Bronchial epithelial cell (primary cell): Measurements from ENCODE around the gene YPEL2. TPM values are rescaled to one million over a fixed set of nuclear protein-coding genes. Genes with fewer than 3 reads are reported as not detected.
"Not testable (repeated sequence)": the region's sequence is repeated elsewhere in the genome, so short reads cannot be mapped to it uniquely, and the experiment has no call there.

Experiments
- DNase-seq: peaks from one replicate; pipeline ENCODE4 v3.0.0-alpha.2; 2010; ENCODE audit warnings: low read depth
- FAIRE-seq: peaks from 2 replicates; lab custom pipeline; 2011; peaks lifted over from hg19 to GRCh38; lab: Jason Lieb, UNC
- H3K27me3 ChIP-seq: 2 replicates; pipeline ENCODE4 v1.5.1; 2011; ENCODE audit warnings: low read length; ENCODE audit not compliant: control insufficient read depth, insufficient read depth
- H3K36me3 ChIP-seq: 2 replicates; pipeline ENCODE4 v1.5.1; 2011; ENCODE audit warnings: low read length; ENCODE audit not compliant: control insufficient read depth, insufficient read depth
- H3K4me3 ChIP-seq: 2 replicates; pipeline ENCODE4 v1.5.1; 2011; ENCODE audit warnings: mild to moderate bottlenecking, low read depth, low read length, control low read depth
- CTCF ChIP-seq: IDR thresholded peaks from 2 replicates; pipeline ENCODE4 v1.5.1; 2011; ENCODE audit warnings: mild to moderate bottlenecking, moderate library complexity, low read length, control low read depth, inconsistent platforms; ENCODE audit not compliant: insufficient read depth, severe bottlenecking
- total RNA-seq: library from RNA; depleted of rRNA; stranded (reverse); fragments of >200 nt; gene quantifications from 2 replicates; pipeline ENCODE4 v1.2.1, GENCODE V29; 2014

The YPEL2 gene
- total RNA-seq, 1 donor from 2014 or later = 2.1 TPM

DNA sequence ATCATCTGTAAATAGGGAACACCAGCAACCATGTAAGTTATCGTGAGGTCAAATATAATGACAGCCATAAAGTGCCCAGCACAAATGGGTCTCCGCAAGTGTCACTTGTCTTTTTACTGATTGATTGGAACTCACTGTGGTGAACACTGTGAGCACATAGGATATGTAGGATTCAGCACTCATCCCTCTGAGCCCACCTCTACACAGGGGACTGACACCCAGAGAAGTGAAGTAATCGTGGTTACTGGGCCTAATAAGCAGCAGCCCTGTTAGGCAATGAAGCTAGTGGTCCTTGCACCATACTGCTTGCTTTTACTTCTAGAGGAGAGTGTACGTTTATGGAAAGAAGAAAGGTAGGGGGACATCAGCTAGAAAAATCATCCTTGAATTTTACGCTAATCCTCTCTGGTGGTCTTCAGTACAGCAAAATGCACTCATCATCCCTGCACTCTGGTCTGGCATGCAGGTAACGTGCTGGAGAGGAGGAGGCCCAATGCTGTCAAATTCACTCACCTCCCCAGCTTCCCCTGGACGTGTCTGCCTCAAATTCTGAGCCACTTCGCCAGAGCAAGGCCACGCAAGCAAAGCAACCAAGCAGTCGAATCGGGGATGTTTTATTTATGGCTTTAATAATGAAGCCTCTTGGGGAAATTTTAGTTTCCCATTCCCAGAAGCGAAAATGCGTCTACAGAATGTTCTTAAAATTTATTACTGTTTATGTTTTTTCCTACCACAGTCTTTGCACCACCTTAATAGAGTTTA is 74.7 kb downstream of the YPEL2 start:
- FAIRE-seq = peak; percentile 28
- Histone ChIP-seq H3K27me3 (no peaks in the 10 kb centered on the region), H3K4me3 (no peak overlapping the region), H3K36me3 (no peaks in the 10 kb centered on the region)
- no peak for DNase-seq
- TF ChIP-seq CTCF = no peak

DNA sequence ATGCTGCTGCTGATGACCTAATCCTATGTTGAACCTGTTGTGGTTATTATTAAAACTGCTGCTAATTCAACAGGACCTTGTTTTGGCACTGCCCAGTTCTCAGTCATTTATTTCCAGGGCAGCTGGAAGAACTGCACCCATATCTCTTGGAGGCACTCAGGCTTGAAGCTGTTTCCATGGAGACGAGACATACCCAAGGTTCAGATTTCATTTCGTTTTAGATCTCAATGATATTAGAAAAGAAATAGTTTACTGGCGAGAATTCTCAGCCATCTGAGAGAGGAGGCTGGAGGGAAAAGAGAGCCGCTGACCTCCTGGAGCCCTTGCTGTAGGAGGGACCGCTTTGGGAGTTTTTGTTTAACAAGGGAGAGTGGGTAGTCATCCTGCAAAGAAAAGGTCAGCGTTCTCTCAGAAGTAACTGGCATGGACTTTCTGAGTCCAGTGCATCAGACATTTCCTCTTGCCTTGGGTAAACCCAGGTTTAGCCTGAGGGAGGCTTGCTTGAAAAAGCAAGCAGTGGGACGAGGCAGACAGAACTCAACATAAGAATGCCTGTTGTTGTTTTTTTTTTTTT is 75.4 kb downstream of the YPEL2 start:
- Histone ChIP-seq H3K36me3 (no peaks in the 10 kb centered on the region), H3K27me3 (no peaks in the 10 kb centered on the region), H3K4me3 (no peak overlapping the region)
- TF ChIP-seq CTCF = no peak
- FAIRE-seq = no peak
- no peak for DNase-seq

- no peaks in the 10 kb centered on the region for H3K36me3 ChIP-seq
- no peak for DNase-seq
- H3K27me3 ChIP-seq = no peaks in the 10 kb centered on the region
- no peak for TF ChIP-seq CTCF
- no peak overlapping the region for H3K4me3 ChIP-seq
- no peak for FAIRE-seq
Observed at GRCh38 chr17:59409336-59410048, 78.0 kb downstream of the YPEL2 start.

- Histone ChIP-seq H3K4me3 (no peak overlapping the region), H3K36me3 (no peaks in the 10 kb centered on the region), H3K27me3 (no peaks in the 10 kb centered on the region)
- DNase-seq (no peak), FAIRE-seq (no peak)
- no peak for TF ChIP-seq CTCF
Observed at GRCh38 chr17:59410049-59410437, 78.6 kb downstream of the YPEL2 start.

GRCh38 chr17:59412431-59412830 is 81.0 kb downstream of the YPEL2 start:
- DNase-seq, FAIRE-seq, H3K4me3 ChIP-seq, H3K36me3 ChIP-seq, H3K27me3 ChIP-seq: not testable (repeated sequence)
